SK-N-SH treated with all-trans-retinoic acid at 6 μM for 48 hours (cell line): Measurements from ENCODE around the gene ADAMTS17.

Experiments used
- ARNTL ChIP-seq: fragments of 450-650 bp; formaldehyde crosslinking; IDR thresholded peaks from 2 replicates; pipeline ENCODE4 v1.5.0; 2020; ENCODE audit warnings: low read depth, mild to moderate bottlenecking, moderate library complexity, borderline replicate concordance
- CREB5 ChIP-seq: fragments of 250-450 bp; sonication (Bioruptor Pico); IDR thresholded peaks from 2 replicates; pipeline ENCODE4 v1.5.1; 2020; ENCODE audit warnings: low read depth, mild to moderate bottlenecking, moderate library complexity
- OSR1 ChIP-seq: fragments of 250-450 bp; sonication (Bioruptor Pico); IDR thresholded peaks from 2 replicates; pipeline ENCODE4 v1.8.0; 2022; ENCODE audit warnings: moderate library complexity, mild to moderate bottlenecking, inconsistent platforms
- ZNF8 ChIP-seq: fragments of 450-650 bp; formaldehyde crosslinking; IDR thresholded peaks from 2 replicates; pipeline ENCODE4 v1.5.0; 2020; ENCODE audit warnings: mild to moderate bottlenecking, moderate library complexity

DNA sequence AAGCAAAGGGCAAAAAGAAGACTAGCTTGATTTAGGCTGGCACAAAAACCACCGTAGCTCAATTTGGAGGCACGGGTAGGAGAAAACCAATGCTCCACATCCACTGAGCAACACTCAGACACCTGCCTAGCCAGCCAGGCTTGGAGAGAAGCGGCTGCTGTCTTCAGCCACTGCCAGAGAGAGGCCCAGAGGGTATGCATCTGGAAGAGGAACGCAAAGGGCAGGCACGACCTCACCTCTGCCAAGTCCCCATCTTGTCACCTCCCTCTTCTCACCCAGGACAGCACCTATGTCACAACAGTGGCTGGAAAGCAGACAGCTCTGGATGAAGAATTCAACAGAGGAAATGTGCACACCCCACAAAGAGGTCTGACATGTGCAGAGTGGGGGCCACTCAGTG, 93.5 kb downstream of the ADAMTS17 start:
- TF ChIP-seq CREB5 (no peak), ZNF8 (CRISPR knock-in tag) (no peak), ARNTL (no peak), OSR1 (CRISPR knock-in tag) (no peak)
